Ishikawa (cell line): ENCODE measurements around the gene KCNN3.

Experiments used
- CEBPB ChIP-seq: IDR thresholded peaks from 2 replicates; pipeline ENCODE4 v1.6.1; 2012
- CREB1 ChIP-seq: IDR thresholded peaks from 2 replicates; pipeline ENCODE4 v1.6.1; 2012; ENCODE audit warnings: low read depth
- EGR1 ChIP-seq: IDR thresholded peaks from 2 replicates; pipeline ENCODE4 v1.6.1; 2012
- EP300 ChIP-seq: IDR thresholded peaks from 2 replicates; pipeline ENCODE4 v1.6.1; 2012; ENCODE audit warnings: borderline replicate concordance
- FOXM1 ChIP-seq: IDR thresholded peaks from 2 replicates; pipeline ENCODE4 v1.6.1; 2012; ENCODE audit warnings: low read depth, borderline replicate concordance
- MAX ChIP-seq: IDR thresholded peaks from 2 replicates; pipeline ENCODE4 v1.6.1; 2012
- NFIC ChIP-seq: IDR thresholded peaks from 2 replicates; pipeline ENCODE4 v1.6.1; 2012
- RAD21 ChIP-seq: IDR thresholded peaks from 2 replicates; pipeline ENCODE4 v1.6.1; 2012; ENCODE audit warnings: low read depth
- TAF1 ChIP-seq: IDR thresholded peaks from 2 replicates; pipeline ENCODE4 v1.6.1; 2012; ENCODE audit warnings: low read depth, mild to moderate bottlenecking
- TCF12 ChIP-seq: IDR thresholded peaks from 2 replicates; pipeline ENCODE4 v1.6.1; 2012; ENCODE audit warnings: low read depth
- TEAD4 ChIP-seq: IDR thresholded peaks from 2 replicates; pipeline ENCODE4 v1.6.1; 2012
- YY1 ChIP-seq: IDR thresholded peaks from 2 replicates; pipeline ENCODE4 v1.6.1; 2012; ENCODE audit warnings: low read depth
- ZBTB7A ChIP-seq: IDR thresholded peaks from 2 replicates; pipeline ENCODE4 v1.6.1; 2012; ENCODE audit warnings: low read depth
- TF ChIP-seq, protein P1 (sequence below): IDR thresholded peaks from 2 replicates; pipeline ENCODE4 v1.6.1; 2012; ENCODE audit warnings: low read depth, mild to moderate bottlenecking
- TF ChIP-seq, protein P2 (sequence below): IDR thresholded peaks from 2 replicates; pipeline ENCODE4 v1.6.1; 2012

Gene KCNN3

DNA sequence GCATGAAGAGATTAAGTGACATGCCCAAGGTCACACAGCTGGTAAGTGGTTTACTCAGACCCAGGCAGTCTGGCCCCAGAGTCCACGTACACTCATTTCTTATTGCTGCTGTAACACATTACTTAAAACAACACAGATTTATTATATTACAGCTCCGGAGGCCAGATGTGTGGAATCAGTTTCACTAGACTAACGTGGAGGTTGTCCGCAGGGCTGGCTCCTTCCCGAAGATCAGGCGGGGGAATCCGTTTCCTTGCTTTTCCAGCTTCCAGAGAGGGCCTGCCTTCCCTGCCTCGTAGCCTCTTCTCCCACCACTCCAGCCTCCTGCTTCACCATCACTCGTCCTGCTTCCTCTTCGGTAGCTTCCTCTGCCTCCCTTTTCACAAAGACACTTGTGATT lies 81.2 kb downstream of the KCNN3 start:
- TF ChIP-seq NFIC (no peak), CEBPB (no peak), TEAD4 (no peak), ZBTB7A (no peak), EGR1 (no peak), YY1 (no peak), MAX (no peak), FOXM1 (no peak), TAF1 (no peak), CREB1 (no peak), EP300 (no peak), TCF12 (no peak), RAD21 (no peak)
- TF ChIP-seq, protein P1, sequence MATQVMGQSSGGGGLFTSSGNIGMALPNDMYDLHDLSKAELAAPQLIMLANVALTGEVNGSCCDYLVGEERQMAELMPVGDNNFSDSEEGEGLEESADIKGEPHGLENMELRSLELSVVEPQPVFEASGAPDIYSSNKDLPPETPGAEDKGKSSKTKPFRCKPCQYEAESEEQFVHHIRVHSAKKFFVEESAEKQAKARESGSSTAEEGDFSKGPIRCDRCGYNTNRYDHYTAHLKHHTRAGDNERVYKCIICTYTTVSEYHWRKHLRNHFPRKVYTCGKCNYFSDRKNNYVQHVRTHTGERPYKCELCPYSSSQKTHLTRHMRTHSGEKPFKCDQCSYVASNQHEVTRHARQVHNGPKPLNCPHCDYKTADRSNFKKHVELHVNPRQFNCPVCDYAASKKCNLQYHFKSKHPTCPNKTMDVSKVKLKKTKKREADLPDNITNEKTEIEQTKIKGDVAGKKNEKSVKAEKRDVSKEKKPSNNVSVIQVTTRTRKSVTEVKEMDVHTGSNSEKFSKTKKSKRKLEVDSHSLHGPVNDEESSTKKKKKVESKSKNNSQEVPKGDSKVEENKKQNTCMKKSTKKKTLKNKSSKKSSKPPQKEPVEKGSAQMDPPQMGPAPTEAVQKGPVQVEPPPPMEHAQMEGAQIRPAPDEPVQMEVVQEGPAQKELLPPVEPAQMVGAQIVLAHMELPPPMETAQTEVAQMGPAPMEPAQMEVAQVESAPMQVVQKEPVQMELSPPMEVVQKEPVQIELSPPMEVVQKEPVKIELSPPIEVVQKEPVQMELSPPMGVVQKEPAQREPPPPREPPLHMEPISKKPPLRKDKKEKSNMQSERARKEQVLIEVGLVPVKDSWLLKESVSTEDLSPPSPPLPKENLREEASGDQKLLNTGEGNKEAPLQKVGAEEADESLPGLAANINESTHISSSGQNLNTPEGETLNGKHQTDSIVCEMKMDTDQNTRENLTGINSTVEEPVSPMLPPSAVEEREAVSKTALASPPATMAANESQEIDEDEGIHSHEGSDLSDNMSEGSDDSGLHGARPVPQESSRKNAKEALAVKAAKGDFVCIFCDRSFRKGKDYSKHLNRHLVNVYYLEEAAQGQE = no peak
- TF ChIP-seq, protein P2, sequence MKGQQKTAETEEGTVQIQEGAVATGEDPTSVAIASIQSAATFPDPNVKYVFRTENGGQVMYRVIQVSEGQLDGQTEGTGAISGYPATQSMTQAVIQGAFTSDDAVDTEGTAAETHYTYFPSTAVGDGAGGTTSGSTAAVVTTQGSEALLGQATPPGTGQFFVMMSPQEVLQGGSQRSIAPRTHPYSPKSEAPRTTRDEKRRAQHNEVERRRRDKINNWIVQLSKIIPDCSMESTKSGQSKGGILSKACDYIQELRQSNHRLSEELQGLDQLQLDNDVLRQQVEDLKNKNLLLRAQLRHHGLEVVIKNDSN = no peak

DNA sequence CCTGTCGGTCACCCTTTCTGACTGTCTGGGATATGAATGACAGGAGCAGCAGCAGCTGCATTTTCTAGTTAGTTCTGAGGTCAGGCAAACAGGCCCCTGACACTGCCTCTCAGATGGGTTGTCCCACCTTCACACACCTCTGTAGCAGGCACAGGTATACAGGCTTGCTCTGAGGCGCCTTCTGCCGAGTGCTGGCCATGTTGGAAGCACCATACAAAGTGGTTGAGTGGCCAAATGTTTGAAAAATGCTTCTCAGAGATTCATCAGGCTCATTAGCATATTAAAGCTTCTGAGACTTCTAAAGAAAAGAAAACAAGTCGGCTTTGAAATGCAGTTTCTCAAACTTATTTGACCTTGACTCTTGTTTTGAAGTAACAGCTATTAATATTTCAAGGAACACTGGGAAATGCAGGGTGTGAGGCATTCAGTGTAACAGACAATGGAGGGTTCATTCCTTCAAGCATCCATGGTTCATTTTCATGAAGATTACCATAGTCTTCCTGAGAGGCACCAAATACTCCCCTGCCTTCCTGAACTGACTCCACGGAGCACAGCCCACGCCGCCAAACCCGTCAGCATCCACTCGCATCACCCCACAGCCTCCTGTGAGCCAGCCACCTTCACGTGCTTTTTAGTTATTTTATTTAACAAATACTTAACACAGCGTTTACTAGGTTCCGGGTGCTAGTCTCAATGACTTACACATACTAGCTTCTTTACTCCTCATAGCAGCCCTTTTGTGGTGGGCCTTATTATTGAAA lies 81.8 kb downstream of the KCNN3 start:
- TF ChIP-seq NFIC (no peak), EP300 (no peak), RAD21 (no peak), TEAD4 (no peak), ZBTB7A (no peak), MAX (no peak), CEBPB (no peak), CREB1 (no peak), FOXM1 (no peak), EGR1 (no peak), TCF12 (no peak), TAF1 (no peak), YY1 (no peak)
- TF ChIP-seq, protein P2 = no peak

DNA sequence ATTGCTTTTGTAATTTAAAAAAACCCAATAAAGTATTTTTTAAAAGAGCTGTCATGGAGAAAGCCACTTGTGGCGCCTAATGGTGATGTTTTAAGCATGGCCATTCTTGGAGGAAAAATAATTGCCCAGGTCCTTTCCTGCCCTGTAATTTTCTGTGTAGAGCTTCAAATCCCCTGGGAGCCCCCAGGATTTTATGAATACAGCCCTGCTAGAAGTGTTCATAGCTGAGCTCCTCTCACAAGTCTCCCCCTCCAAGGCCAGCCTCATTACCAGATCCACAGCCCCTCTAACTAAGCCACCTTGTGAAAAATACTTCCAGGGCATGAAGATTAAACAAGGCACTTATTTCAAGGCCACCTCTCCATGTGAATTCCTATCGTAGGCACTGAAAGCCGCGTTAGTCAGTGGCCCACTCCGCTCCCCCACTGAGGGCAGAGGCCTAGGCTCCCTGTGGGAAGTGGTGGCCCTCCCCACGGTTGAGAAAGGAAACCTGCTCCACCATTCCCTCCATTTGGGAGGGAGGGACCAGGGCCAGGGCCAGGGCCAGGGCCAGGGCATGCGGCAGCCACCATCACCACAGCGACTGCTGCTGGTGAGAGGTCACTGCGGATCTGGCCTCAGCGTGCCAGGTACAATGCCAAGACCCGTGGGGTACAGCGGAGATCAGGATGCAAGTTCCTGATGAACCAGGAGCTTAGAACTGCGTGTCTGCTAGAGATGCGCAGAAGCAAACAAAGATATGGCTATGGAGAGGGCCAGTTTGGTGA lies 83.1 kb downstream of the KCNN3 start:
- TF ChIP-seq, protein P2 = no peak
- no peak for TF ChIP-seq ZBTB7A
- no peak for TF ChIP-seq TCF12
- TF ChIP-seq FOXM1 = no peak
- TF ChIP-seq, protein P1 = no peak
- no peak for TF ChIP-seq CREB1
- no peak for TF ChIP-seq RAD21
- TF ChIP-seq MAX = no peak
- TF ChIP-seq TAF1 = no peak
- TF ChIP-seq YY1 = no peak
- no peak for TF ChIP-seq TEAD4
- TF ChIP-seq EGR1 = no peak
- TF ChIP-seq EP300 = no peak
- no peak for TF ChIP-seq CEBPB
- no peak for TF ChIP-seq NFIC

GRCh38 chr1:154784924-154785531 lies 85.1 kb downstream of the KCNN3 start:
- TF ChIP-seq MAX (no peak), TEAD4 (no peak), RAD21 (no peak), FOXM1 (no peak), EGR1 (no peak), EP300 (no peak), TCF12 (no peak), NFIC (no peak), CREB1 (no peak), YY1 (no peak), TAF1 (no peak), CEBPB (no peak), ZBTB7A (no peak)
- TF ChIP-seq, protein P1 = no peak
- TF ChIP-seq, protein P2 = no peak
